Stimulated activated effector memory CD8-positive, alpha-beta T cell treated with anti-CD3 and anti-CD28 coated beads, Interleukin-12 subunit alpha, Interleukin-12 subunit beta, amount 100 ng/mL, for 72 hours (primary cell): ENCODE results near the gene ZNF771.
"Not testable (repeated sequence)": the region's sequence is repeated elsewhere in the genome, so short reads cannot be mapped to it uniquely, and the experiment has no call there.

Experiments used
- ATAC-seq: fragments of 150-1000 bp; cut with Tn5 transposase; 2 replicates; pipeline ENCODE4 v1.10.0; 2021
- DNase-seq, 2 donors: peaks; one replicate each; pipeline ENCODE4 v3.0.0; 2021 to 2022; ENCODE audit warnings: low spot score in 2 of 2
- H3K27ac Mint-ChIP-seq: one replicate; pipeline ENCODE4 v1.8.0; 2022; ENCODE audit warnings: mild to moderate bottlenecking, mixed read lengths
- H3K36me3 Mint-ChIP-seq: one replicate; pipeline ENCODE4 v1.8.0; 2022; ENCODE audit warnings: mild to moderate bottlenecking, mixed read lengths
- H3K4me1 Mint-ChIP-seq: one replicate; pipeline ENCODE4 v1.8.0; 2022; ENCODE audit warnings: mixed read lengths
- H3K4me3 Mint-ChIP-seq: one replicate; pipeline ENCODE4 v1.8.0; 2022; ENCODE audit warnings: mild to moderate bottlenecking, mixed read lengths
- H3K9me3 Mint-ChIP-seq: one replicate; pipeline ENCODE4 v1.8.0; 2022; ENCODE audit warnings: mixed read lengths

Gene ZNF771

DNA sequence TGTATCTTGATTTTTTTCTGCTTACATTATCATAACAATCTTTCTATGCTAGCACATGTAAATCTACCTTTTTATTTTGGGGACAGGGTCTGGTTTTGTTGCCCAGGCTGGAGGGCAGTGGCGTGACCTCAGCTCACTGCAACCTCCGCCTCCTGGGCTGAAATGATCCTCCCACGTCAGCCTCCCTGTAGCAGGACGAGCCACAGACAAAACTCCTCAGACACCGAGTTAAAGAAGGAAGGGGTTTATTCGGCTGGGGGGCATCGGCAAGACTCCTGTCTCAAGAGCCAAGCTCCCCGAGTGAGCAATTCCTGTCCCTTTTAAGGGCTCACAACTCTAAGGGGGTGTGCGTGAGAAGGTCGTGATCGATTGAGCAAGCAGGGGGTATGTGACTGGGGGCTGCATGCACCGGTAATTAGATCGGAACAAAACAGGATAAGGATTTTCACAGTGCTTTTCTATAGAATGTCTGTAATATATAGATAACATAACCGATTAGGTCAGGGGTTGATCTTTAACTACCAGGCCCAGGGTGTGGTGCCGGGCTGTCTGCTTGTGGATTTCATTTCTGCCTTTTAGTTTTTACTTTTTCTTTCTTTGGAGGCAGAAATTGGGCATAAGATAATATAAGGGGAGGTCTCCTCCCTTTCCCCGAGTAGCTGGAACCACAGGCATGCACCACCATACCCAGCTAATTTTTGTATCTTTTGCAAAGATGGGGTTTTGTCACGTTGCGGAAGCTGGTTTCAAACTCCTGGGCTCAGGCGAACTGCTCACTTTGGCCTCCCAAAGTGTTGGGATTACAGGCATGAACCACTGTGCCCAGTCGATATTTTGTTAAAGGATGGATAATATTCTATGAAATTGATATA is 45.5 kb downstream of the ZNF771 start:
- DNase-seq, H3K9me3 Mint-ChIP-seq, H3K36me3 Mint-ChIP-seq, ATAC-seq, H3K4me3 Mint-ChIP-seq: not testable (repeated sequence)
- Mint-ChIP-seq H3K4me1 (peaks cover 64% of the 10 kb centered on the region), H3K27ac (peak overlapping the region; percentile 34)

DNA sequence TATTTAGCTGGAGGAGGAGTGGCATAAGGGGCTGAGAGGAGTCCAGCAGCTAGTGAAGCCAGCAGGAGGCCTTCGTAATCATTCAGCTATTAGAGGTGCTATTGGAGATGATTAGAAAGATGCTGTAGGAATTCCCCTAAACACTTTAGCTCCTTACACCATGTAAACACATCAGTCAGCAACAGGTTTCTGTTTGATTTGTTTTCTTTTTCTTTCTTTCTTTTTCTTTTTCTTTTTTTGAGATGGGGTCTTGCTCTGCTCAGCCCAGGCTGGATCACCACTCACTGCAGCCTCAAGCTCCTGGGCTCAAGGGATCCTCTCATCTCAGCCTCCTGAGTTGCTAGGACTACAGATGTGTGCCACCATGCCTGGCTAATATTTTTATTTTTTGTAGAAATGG is 48.9 kb downstream of the ZNF771 start:
- no peak for DNase-seq
- ATAC-seq, result peak; percentile 40
- H3K27ac Mint-ChIP-seq, result peak overlapping the region; percentile 87
- H3K9me3 Mint-ChIP-seq, result no peaks in the 10 kb centered on the region
- H3K4me3 Mint-ChIP-seq, result peak overlapping the region; percentile 64
- H3K4me1 Mint-ChIP-seq, result peaks cover 75% of the 10 kb centered on the region
- peaks cover 10% of the 10 kb centered on the region for H3K36me3 Mint-ChIP-seq

DNA sequence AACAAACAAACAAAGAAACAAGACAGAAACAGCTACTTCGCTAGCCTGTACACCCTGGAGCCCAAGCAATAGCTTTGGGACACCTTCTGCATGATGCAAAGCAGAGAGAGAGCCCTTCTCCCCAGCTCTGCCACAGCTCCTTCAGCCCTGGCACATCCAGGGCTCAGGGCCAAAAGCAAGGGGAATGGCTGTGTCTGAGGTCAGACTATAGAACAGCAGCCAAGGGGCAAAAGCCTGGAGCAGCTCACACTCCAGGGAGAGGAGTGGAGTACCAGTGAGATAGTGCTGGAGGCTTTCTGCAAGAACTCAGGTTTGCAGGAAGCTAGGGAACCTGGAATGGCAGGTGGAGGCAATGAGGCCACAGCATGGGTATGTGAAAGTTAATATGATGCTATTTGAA is 49.9 kb downstream of the ZNF771 start:
- Mint-ChIP-seq H3K4me3 (peak overlapping the region; percentile 64), H3K9me3 (no peaks in the 10 kb centered on the region), H3K27ac (peak overlapping the region; percentile 87), H3K4me1 (peaks cover 78% of the 10 kb centered on the region), H3K36me3 (peaks cover 10% of the 10 kb centered on the region)
- DNase-seq, result no peak
- ATAC-seq, result no peak

DNA sequence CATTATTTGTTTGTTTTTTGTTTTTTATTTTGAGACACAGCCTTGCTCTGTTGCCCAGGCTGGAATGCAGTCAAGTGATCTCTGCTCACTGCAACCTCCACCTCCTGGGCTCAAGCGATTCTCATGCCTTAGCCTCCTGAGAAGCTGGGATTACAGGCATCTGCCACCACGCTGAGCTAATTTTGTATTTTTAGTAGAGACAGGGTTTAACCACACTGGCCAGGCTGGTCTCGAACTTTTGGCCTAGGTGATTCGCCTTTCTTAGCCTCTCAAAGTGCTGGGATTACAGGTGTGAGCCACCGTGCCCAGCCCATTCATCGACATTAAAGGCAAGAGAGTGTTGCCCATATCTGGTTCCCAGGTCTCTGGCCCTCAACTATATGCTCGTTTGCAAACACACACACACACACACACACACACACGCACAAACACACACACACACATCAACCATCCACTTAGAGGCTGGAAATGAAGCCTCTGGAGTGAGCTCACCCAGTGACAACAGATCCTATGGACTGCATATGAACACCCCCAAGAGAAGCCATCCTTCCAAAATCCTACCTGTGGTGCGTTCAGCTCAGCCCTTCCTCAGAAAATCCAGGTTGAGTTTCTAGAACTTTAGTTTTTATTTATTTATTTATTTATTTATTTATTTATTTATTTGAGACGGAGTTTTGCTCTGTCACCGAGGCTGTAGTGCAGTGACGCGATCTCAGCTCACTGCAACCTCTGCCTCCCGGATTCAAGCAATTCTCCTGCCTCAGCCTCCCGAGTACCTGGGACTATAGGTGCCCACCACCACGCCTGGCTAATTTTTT is 50.5 kb downstream of the ZNF771 start:
- ATAC-seq, result no peak
- H3K4me1 Mint-ChIP-seq, result peaks cover 71% of the 10 kb centered on the region
- H3K4me3 Mint-ChIP-seq, result peak overlapping the region; percentile 64
- no peaks in the 10 kb centered on the region for H3K9me3 Mint-ChIP-seq
- peak overlapping the region; percentile 95 for H3K27ac Mint-ChIP-seq
- DNase-seq, result no peak
- peaks cover 10% of the 10 kb centered on the region for H3K36me3 Mint-ChIP-seq

DNA sequence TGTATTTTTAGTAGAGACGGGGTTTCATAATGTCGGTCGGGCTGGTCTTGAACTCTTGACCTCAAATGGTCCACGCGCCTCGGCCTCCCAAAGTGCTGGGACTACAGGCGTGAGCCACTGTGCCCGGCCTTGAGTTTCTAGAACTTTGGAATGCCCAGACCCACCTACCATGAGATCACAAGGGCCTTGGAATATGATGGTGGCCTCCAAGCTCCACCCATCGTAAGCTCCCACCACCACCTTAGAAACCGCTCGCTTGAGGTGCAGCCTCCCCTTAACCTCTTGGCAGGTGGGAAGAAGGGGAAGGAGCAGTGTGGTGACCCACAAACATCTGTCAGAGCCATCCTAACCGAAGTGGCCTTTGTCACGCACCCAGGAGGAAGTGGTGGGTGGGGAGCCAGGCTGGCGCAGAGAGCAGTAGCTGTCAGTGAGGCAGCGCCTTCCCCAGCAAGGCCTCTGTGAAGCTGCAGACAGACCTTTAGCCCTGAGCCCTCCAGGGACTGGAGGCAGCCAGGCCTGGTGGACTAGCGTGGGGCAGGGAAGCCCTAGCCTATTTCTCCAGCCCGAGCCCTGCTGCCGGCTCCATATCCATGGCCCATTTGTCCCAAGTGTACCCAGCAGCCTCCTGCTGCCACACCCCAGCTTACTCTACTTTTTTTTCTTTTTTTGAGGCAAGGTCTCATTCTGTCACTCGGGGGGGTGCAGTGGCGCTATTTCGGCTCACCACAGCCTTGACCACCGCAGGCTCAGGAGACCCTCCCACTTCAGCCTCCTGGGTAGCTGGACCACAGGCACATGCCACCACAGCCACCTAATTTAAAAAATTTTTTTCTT is 51.4 kb downstream of the ZNF771 start:
- ATAC-seq, result peak; percentile 99
- Mint-ChIP-seq H3K4me1 (peaks cover 70% of the 10 kb centered on the region), H3K4me3 (peak overlapping the region; percentile 64), H3K27ac (peak overlapping the region; percentile 95), H3K36me3 (peaks cover 10% of the 10 kb centered on the region), H3K9me3 (no peaks in the 10 kb centered on the region)
- peak; percentile 77 to 94 for DNase-seq

DNA sequence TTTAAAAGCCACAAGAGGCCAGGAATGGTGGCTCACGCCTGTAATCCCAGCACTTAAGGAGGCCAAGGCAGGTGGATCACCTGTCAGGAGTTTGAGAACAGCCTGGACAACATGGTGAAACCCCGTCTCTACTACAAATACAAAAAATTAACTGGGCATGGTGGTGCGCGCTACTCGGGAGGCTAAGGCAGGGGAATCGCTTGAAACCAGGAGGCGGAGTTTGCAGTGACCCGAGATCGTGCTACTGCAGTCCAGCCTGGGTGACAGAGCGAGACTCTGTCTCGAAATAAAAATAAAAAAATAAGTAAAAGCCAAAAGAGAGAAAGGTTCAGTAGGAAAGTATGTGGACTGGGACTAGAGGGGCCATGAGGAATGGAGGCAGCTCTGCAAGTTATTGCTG is 52.0 kb downstream of the ZNF771 start:
- H3K27ac Mint-ChIP-seq, result peak overlapping the region; percentile 95
- no peak for ATAC-seq
- DNase-seq, result no peak
- H3K4me3 Mint-ChIP-seq, result peak overlapping the region; percentile 64
- H3K9me3 Mint-ChIP-seq, result no peaks in the 10 kb centered on the region
- peaks cover 10% of the 10 kb centered on the region for H3K36me3 Mint-ChIP-seq
- peaks cover 64% of the 10 kb centered on the region for H3K4me1 Mint-ChIP-seq

DNA sequence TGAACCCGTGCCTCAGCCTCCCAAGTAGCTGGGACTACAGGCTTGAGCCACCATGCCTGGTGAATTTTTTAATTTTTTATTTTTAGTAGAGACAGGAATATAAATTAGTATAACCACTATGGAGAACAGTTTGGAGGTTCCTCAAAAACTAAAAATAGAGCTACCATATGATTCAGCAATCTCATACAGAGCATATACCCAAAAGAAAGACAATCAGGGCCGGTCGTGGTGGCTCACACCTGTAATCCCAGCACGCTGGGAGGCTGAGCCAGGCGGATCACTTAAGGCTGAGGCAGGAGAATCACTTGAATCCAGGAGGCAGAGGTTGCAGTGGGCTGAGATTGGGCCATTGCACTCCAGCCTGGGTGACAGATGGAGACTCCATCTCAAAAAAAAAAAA is 54.0 kb downstream of the ZNF771 start:
- Mint-ChIP-seq H3K4me1 (peaks cover 54% of the 10 kb centered on the region), H3K36me3 (peaks cover 10% of the 10 kb centered on the region), H3K27ac (peak overlapping the region; percentile 70)
- not testable (repeated sequence) for H3K4me3 Mint-ChIP-seq, H3K9me3 Mint-ChIP-seq, ATAC-seq, DNase-seq

DNA sequence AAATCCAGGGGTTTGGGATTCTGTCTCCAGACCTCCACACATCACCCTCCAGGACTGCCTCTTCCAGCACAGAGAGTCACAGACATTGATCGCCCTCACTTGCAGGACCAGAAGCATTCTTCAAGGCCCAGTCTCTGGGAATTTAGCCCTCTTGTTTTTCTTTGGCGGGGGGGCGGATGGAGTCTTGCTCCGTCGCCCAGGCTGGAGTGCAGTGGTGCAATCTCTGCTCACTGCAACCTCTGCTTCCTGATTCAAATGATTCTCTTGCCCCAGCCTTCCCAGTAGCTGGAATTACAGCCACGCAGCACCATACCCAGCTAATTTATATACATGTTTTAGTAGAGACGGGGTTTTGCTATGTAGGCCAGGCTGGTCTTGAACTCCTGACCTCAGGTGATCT is 56.7 kb downstream of the ZNF771 start:
- Mint-ChIP-seq H3K36me3 (peaks cover 3% of the 10 kb centered on the region), H3K9me3 (no peaks in the 10 kb centered on the region), H3K4me3 (no peak overlapping the region), H3K4me1 (peaks cover 29% of the 10 kb centered on the region), H3K27ac (no peak overlapping the region)
- DNase-seq (no peak), ATAC-seq (no peak)
